ENCODE measurements around the gene KIAA1958.

Gene KIAA1958

DNA sequence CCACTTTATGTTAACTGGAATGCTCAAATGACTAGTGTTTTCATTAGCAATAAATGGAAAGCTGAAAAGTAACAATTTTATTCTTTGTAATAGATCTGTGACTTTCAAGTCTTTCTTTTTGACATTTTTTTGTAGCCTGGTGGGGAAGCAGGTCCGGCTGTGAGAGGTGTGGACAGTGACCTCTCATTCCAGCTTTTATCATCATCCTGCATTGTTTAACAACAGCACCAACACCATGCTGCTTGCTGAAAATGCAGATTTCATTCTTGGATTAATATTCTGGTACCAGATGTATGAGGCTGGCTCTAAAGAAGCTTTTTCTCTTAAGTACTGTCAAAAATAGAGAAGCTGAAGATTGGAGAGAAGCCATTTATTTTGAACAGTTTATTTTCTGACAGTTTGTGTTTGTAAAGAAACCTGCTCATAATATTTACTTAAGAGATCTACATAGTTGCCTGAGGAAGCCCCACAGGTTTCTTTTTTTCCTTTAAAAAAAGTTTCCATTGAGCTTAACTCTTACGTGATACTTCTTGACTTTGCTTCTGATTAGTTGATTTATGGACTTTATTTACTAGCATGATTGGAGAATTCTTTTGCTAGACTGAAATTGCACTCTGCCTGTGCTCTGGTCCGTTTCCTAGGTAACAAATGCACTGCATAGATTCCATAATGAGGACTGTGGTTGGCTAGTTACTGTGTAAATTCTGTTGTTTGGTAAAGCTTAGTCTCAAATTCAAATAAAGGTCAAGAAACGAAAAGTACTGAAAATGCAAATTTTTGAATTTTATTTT lies 3.4 kb downstream of the KIAA1958 start:
- H3K9me3 ChIP-seq (ENCODE audit: insufficient read depth, low read depth, low read length), result peaks cover 19% of the 10 kb centered on the region
- peak overlapping the region; percentile 14; the same call in 1 of the 2 replicates for H3K4me3 ChIP-seq (ENCODE audit: low read length)
- no peaks in the 10 kb centered on the region for H3K27me3 ChIP-seq (ENCODE audit: insufficient read depth, low read length)
- no peak overlapping the region for H3K9ac ChIP-seq (ENCODE audit: low read depth, low read length)
- peaks cover 39% of the 10 kb centered on the region for H3K4me1 ChIP-seq (ENCODE audit: insufficient read depth, low read length)
- 65% methylated on average over 3 of the region's 4 CpGs for WGBS
- H3K27ac ChIP-seq (ENCODE audit: low read depth, low read length), result peak overlapping the region; percentile 22; the same call in 1 of the 2 replicates
- peaks cover 35% of the 10 kb centered on the region for H3K36me3 ChIP-seq (ENCODE audit: insufficient read depth, low read length)

DNA sequence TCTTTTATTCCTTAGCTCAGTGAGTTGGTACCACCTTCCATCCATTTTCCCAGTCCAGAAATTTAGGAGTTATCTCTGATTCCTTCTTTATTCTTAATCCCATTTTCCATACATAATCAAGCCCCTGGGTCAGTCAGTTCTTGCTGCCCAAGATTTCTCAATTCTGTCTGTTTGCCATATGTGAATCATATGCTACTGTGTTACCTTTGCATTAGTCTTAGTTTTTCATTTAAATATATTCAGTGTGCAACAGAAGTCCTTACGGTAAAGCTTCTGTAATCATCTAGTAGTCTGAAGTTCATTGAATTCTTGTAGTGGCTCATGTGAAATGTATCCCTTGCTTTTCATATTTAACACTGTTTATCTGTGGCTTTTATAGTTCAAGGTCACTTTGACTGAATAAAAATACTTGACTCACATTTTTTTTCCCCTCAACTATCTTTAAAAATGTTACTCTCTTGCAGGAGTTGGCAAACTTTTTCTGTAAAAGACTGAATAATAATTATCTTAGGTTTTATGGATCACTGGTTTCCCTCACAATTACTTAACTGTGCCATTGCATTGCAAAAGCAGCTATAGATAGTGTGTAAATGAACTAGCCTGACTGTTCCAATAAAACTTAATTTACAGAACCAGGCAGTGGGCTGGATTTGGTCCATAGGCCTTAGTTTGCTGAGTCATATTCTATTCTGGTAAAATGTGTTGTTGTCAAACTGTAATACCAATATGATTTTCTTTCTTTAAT lies 6.9 kb downstream of the KIAA1958 start:
- Histone ChIP-seq H3K36me3 (ENCODE audit: insufficient read depth, low read length) (peaks cover 39% of the 10 kb centered on the region), H3K4me3 (ENCODE audit: low read length) (no peak overlapping the region), H3K27ac (ENCODE audit: low read depth, low read length) (no peak overlapping the region), H3K4me1 (ENCODE audit: insufficient read depth, low read length) (peaks cover 52% of the 10 kb centered on the region), H3K9me3 (ENCODE audit: insufficient read depth, low read depth, low read length) (peaks cover 19% of the 10 kb centered on the region), H3K9ac (ENCODE audit: low read depth, low read length) (no peak overlapping the region), H3K27me3 (ENCODE audit: insufficient read depth, low read length) (no peaks in the 10 kb centered on the region)
- WGBS, result no CpG with 5 or more reads among the region's 1 CpG

DNA sequence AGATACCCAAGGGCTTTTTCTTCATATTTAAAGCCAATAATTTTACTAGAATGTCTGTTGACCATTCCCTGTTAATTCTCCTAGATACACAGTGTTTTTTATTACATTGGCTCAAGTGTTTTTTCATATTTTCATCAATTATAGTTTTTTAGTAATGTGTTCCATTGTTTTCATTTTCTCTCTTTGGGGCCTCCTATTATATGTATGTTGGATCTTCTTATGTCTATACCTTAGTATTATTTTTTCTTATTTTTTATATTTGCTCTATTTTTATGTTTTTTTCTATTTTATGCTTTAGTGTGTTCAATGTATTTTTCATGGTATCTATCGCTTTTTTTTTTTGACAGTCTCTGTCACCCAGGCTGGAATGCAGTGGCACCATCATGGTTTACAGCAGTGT lies 7.5 kb downstream of the KIAA1958 start:
- H3K4me1 ChIP-seq (ENCODE audit: insufficient read depth, low read length), result peaks cover 46% of the 10 kb centered on the region
- H3K27ac ChIP-seq (ENCODE audit: low read depth, low read length), result no peak overlapping the region
- peaks cover 39% of the 10 kb centered on the region for H3K36me3 ChIP-seq (ENCODE audit: insufficient read depth, low read length)
- H3K4me3 ChIP-seq (ENCODE audit: low read length), result no peak overlapping the region
- no peak overlapping the region for H3K9ac ChIP-seq (ENCODE audit: low read depth, low read length)
- peaks cover 19% of the 10 kb centered on the region for H3K9me3 ChIP-seq (ENCODE audit: insufficient read depth, low read depth, low read length)
- 89% methylated on average over 1 of the region's 1 CpG for WGBS
- H3K27me3 ChIP-seq (ENCODE audit: insufficient read depth, low read length), result no peaks in the 10 kb centered on the region

DNA sequence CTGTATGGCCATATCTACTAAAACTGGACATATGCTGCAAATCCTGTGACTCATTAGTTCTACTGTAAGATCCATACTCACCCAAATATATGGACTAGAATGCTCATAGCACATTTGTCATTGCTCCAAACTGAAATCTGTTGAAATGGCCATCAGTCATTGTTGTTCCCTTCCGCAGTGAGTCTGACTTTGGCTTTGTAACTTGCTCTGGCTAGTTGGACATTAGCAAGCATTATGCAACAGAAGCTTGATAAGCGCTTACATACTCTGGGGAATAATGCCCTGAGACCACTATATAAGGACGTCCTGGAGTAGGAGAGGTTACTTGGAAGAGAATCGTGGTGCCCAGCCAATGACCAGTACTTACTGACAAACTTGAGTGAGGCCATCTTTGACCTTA lies 9.0 kb downstream of the KIAA1958 start:
- peaks cover 19% of the 10 kb centered on the region for H3K9me3 ChIP-seq (ENCODE audit: insufficient read depth, low read depth, low read length)
- no peak overlapping the region for H3K9ac ChIP-seq (ENCODE audit: low read depth, low read length)
- peaks cover 31% of the 10 kb centered on the region for H3K4me1 ChIP-seq (ENCODE audit: insufficient read depth, low read length)
- H3K27ac ChIP-seq (ENCODE audit: low read depth, low read length), result no peak overlapping the region
- no peaks in the 10 kb centered on the region for H3K27me3 ChIP-seq (ENCODE audit: insufficient read depth, low read length)
- no peak overlapping the region for H3K4me3 ChIP-seq (ENCODE audit: low read length)
- 89% methylated on average over 4 of the region's 4 CpGs for WGBS
- H3K36me3 ChIP-seq (ENCODE audit: insufficient read depth, low read length), result peaks cover 39% of the 10 kb centered on the region

DNA sequence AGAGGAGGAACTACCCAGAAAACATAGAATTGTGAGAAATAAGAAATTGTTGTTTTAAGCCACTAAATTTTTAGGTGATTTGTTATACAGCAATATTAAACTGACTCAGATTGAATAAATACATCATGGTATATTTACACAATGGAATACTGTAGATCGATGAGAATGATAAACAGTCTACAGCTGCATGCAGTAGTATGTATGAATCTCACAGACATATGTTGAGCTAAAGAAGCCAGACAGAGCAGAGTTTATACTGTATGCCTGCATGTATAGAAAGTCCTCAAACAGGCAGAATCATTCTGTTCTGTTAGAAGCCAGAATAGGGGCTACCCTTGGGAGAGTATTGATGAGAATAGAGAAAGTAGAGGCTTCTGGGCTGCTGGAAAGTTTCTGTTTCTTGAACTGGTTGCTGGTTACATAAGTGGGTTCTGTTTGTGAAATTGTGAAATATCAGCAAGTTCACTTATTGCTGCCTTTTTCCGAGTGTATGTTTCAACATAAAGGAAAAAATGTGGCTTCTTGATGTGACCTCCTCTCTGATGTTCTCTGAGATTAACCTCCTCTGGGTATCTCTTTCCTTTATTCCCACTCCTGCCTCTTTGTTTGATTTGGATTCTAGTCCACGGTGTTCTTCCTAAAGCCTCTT lies 9.6 kb downstream of the KIAA1958 start:
- 85% methylated on average over 3 of the region's 3 CpGs for WGBS
- Histone ChIP-seq H3K27ac (ENCODE audit: low read depth, low read length) (no peak overlapping the region), H3K27me3 (ENCODE audit: insufficient read depth, low read length) (no peaks in the 10 kb centered on the region), H3K4me1 (ENCODE audit: insufficient read depth, low read length) (peaks cover 25% of the 10 kb centered on the region), H3K4me3 (ENCODE audit: low read length) (no peak overlapping the region), H3K9me3 (ENCODE audit: insufficient read depth, low read depth, low read length) (peaks cover 19% of the 10 kb centered on the region), H3K9ac (ENCODE audit: low read depth, low read length) (no peak overlapping the region), H3K36me3 (ENCODE audit: insufficient read depth, low read length) (peaks cover 34% of the 10 kb centered on the region)

DNA sequence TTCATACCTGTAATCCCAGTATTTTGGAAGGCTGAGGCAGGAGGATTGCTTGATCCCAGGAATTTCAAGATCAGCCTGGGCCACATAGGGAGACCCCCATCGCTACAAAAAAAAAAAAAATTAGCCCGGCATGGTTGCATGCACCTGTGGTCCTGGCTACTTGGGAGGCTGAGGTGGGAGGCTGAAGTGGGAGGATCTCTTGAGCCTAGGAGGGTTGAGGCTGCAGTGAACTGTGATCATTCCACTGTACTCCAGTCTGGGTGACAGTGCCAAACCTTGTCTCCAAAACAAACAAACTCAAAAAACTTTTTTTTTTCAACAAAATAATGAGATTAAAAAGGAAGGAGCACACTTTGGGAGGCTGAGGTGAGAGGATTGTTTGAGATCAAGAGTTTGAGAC lies 14.2 kb downstream of the KIAA1958 start:
- H3K36me3 ChIP-seq (ENCODE audit: insufficient read depth, low read length), result no peaks in the 10 kb centered on the region
- H3K4me3 ChIP-seq (ENCODE audit: low read length), result no peak overlapping the region
- H3K27ac ChIP-seq (ENCODE audit: low read depth, low read length), result no peak overlapping the region
- WGBS, result 96% methylated on average over 2 of the region's 2 CpGs
- H3K9me3 ChIP-seq (ENCODE audit: insufficient read depth, low read depth, low read length), result no peaks in the 10 kb centered on the region
- no peak overlapping the region for H3K9ac ChIP-seq (ENCODE audit: low read depth, low read length)
- no peaks in the 10 kb centered on the region for H3K27me3 ChIP-seq (ENCODE audit: insufficient read depth, low read length)
- H3K4me1 ChIP-seq (ENCODE audit: insufficient read depth, low read length), result peaks cover 23% of the 10 kb centered on the region

DNA sequence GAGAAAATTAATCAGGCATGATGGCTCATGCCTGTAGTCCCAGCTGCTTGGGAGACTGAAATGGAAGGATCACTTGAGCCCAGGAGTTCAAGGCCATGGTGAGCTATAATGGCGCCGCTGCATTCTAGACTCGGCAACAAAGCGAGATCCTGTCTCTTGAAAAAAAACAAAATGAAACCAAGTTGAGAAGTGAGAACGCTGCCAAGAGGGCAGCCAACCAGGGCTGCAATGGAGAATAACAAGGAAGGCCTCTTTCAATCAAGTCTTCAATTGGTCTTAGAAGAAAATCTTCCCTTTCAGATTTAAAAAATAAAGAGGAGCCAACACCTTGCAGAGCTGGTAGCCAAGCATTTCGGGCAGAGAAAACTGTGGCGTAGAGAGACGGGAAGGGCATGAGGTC lies 14.7 kb downstream of the KIAA1958 start:
- no peaks in the 10 kb centered on the region for H3K9me3 ChIP-seq (ENCODE audit: insufficient read depth, low read depth, low read length)

DNA sequence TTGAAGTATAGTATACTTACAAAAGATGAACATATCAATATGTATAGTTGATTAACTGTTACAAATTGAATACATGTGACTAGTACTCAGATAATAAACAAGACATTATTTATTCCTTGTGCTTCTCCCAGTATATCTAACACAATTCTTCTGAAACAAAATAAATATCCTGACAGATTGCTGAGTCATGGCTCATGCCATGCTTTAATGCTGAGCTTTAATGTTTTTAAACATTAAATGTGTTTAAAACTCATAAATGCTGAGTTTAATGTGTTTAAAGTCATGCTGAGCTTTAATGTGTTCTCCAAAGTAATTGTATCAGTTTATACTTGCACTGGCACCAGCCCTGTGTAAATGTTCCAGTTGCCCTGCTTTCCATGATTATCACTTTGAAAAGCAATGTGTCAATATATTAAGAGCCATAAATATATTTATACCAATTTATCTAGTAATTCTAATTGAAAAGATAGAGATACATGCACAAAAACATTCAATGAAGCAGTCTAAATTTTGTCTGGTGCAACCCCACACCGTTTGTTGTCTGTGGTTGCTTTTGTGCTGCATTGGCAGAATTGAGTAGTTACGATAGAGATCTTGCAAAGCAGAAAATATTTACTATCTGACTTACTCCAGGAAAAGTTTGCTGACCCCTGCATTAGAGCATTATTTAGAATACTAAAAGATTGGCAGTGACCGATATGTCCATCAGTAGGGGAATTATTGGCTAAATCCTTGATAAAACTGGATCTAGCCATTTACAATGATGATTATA lies 15.7 kb downstream of the KIAA1958 start:
- no peak overlapping the region for H3K4me3 ChIP-seq (ENCODE audit: low read length)
- no peaks in the 10 kb centered on the region for H3K27me3 ChIP-seq (ENCODE audit: insufficient read depth, low read length)
- no peaks in the 10 kb centered on the region for H3K36me3 ChIP-seq (ENCODE audit: insufficient read depth, low read length)
- WGBS, result 84% methylated on average over 3 of the region's 3 CpGs
- no peak overlapping the region for H3K9ac ChIP-seq (ENCODE audit: low read depth, low read length)
- no peaks in the 10 kb centered on the region for H3K9me3 ChIP-seq (ENCODE audit: insufficient read depth, low read depth, low read length)
- no peak overlapping the region for H3K27ac ChIP-seq (ENCODE audit: low read depth, low read length)
- H3K4me1 ChIP-seq (ENCODE audit: insufficient read depth, low read length), result peaks cover 14% of the 10 kb centered on the region; the same call in 1 of the 2 replicates

More for the DNA sequence above, 14.7 kb downstream of the KIAA1958 start:
- H3K4me1 ChIP-seq (ENCODE audit: insufficient read depth, low read length), result peaks cover 19% of the 10 kb centered on the region
- H3K27ac ChIP-seq (ENCODE audit: low read depth, low read length), result no peak overlapping the region
- no peaks in the 10 kb centered on the region for H3K36me3 ChIP-seq (ENCODE audit: insufficient read depth, low read length)
- 96% methylated on average over 8 of the region's 8 CpGs for WGBS
- H3K4me3 ChIP-seq (ENCODE audit: low read length), result no peak overlapping the region
- H3K9ac ChIP-seq (ENCODE audit: low read depth, low read length), result no peak overlapping the region
- H3K27me3 ChIP-seq (ENCODE audit: insufficient read depth, low read length), result no peaks in the 10 kb centered on the region

DNA sequence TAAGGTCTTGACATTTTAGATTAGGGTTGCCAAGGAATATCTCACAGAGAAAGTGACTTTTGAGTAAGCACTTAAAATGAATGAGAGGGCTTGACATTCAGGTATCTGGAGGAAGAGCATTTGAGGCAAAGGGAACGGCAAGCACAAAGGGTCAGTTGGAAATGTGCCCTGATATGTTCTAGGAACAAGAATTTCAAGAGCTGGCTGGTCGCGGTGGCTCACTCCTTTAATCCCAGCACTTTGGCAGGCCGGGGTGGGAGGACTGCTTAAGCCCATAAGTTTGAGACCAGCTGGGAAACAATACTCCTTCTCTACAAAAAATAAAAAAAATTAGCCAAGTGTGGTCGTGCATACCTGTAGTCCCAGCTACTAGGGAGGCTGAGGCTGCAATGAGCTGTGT lies 16.5 kb downstream of the KIAA1958 start:
- no peak overlapping the region; the same call in 1 of the 2 replicates for H3K9ac ChIP-seq (ENCODE audit: low read depth, low read length)
- peaks cover 11% of the 10 kb centered on the region; the same call in 1 of the 2 replicates for H3K4me1 ChIP-seq (ENCODE audit: insufficient read depth, low read length)
- H3K36me3 ChIP-seq (ENCODE audit: insufficient read depth, low read length), result no peaks in the 10 kb centered on the region
- no peaks in the 10 kb centered on the region for H3K9me3 ChIP-seq (ENCODE audit: insufficient read depth, low read depth, low read length)
- 94% methylated on average over 5 of the region's 5 CpGs for WGBS
- H3K4me3 ChIP-seq (ENCODE audit: low read length), result no peak overlapping the region
- H3K27me3 ChIP-seq (ENCODE audit: insufficient read depth, low read length), result no peaks in the 10 kb centered on the region
- H3K27ac ChIP-seq (ENCODE audit: low read depth, low read length), result no peak overlapping the region

DNA sequence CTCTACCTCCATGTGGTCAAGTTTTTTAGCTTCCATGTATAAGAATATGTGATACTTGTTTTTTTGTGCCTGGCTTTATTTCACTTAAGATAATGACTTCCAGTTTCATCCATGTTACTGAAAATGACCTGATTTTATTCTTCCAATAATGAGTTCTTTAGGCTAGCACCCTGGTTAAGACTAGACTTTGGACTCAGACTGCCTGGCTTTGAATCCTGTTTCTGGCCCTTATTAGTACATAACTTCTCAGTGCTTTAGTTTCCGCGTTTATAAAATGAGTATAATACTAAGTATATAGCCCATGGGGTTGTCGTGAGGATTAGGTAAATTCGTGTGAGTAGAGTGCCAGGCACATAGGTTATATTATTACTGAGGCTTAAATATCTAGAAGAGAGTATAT lies 18.5 kb downstream of the KIAA1958 start:
- H3K36me3 ChIP-seq (ENCODE audit: insufficient read depth, low read length), result no peaks in the 10 kb centered on the region
- no peaks in the 10 kb centered on the region for H3K9me3 ChIP-seq (ENCODE audit: insufficient read depth, low read depth, low read length)
- H3K27ac ChIP-seq (ENCODE audit: low read depth, low read length), result no peak overlapping the region
- H3K4me1 ChIP-seq (ENCODE audit: insufficient read depth, low read length), result peaks cover 19% of the 10 kb centered on the region
- H3K4me3 ChIP-seq (ENCODE audit: low read length), result no peak overlapping the region
- 95% methylated on average over 4 of the region's 4 CpGs for WGBS
- no peaks in the 10 kb centered on the region for H3K27me3 ChIP-seq (ENCODE audit: insufficient read depth, low read length)
- no peak overlapping the region for H3K9ac ChIP-seq (ENCODE audit: low read depth, low read length)

Data from HUES64 (cell line).